Activated CD8-positive, alpha-beta T cell treated with anti-CD3 and anti-CD28 coated beads for 36 hours (primary cell): ENCODE data around the gene MYO1D. TPM values are rescaled to one million over a fixed set of nuclear protein-coding genes. Genes with fewer than 3 reads are reported as not detected.

ENCODE experiments used
- ATAC-seq: fragments of 200-7000 bp; cut with Tn5 transposase; one replicate; pipeline ENCODE4 v1.10.0; 2021; ENCODE audit warnings: mild to moderate bottlenecking, moderate library complexity
- CTCF ChIA-PET: fragments of 350-600 bp; sonication (Branson Sonifier 250); formaldehyde crosslinking; loops from one replicate; lab custom pipeline; 2021; ENCODE audit warnings: antibody characterized with exemption; lab: Charles Lee
- POLR2A ChIA-PET: fragments of 350-600 bp; sonication (Branson Sonifier 250); formaldehyde crosslinking; loops from one replicate; lab custom pipeline; 2021; ENCODE audit warnings: antibody characterized with exemption; lab: Charles Lee
- DNase-seq: peaks from one replicate; pipeline ENCODE4 v3.0.0-alpha.2; 2020
- H3K27ac Mint-ChIP-seq: one replicate; pipeline ENCODE4 v1.8.0; 2021; ENCODE audit warnings: mild to moderate bottlenecking, mixed read lengths
- H3K27me3 Mint-ChIP-seq: one replicate; pipeline ENCODE4 v1.8.0; 2021; ENCODE audit warnings: mixed read lengths
- H3K36me3 Mint-ChIP-seq: one replicate; pipeline ENCODE4 v1.8.0; 2021; ENCODE audit warnings: low read depth, mixed read lengths
- H3K4me1 Mint-ChIP-seq: one replicate; pipeline ENCODE4 v1.8.0; 2021; ENCODE audit warnings: low read depth, mixed read lengths
- H3K4me3 Mint-ChIP-seq: one replicate; pipeline ENCODE4 v1.8.0; 2021; ENCODE audit warnings: mild to moderate bottlenecking, moderate library complexity, mixed read lengths
- H3K9me3 Mint-ChIP-seq: one replicate; pipeline ENCODE4 v1.8.0; 2021; ENCODE audit warnings: mixed read lengths
- intact Hi-C: fragments of 100-400 bp; cut with micrococcal nuclease; formaldehyde crosslinking; loops from one replicate; pipeline ENCODE4 v1.10.0; 2022
- total RNA-seq, 2 experiments: library from RNA; stranded (reverse); gene quantifications; one replicate each; pipeline ENCODE4 v1.2.3, GENCODE V29; 2021
- TF ChIP-seq, protein P1 (sequence below): fragments of 200-600 bp; IDR thresholded peaks from one replicate; pipeline ENCODE4 v1.8.0; 2022; ENCODE audit warnings: antibody characterized with exemption, mild to moderate bottlenecking

Gene MYO1D
- total RNA-seq, 2 experiments from 2014 or later = 8.3 to 9.2 TPM

DNA sequence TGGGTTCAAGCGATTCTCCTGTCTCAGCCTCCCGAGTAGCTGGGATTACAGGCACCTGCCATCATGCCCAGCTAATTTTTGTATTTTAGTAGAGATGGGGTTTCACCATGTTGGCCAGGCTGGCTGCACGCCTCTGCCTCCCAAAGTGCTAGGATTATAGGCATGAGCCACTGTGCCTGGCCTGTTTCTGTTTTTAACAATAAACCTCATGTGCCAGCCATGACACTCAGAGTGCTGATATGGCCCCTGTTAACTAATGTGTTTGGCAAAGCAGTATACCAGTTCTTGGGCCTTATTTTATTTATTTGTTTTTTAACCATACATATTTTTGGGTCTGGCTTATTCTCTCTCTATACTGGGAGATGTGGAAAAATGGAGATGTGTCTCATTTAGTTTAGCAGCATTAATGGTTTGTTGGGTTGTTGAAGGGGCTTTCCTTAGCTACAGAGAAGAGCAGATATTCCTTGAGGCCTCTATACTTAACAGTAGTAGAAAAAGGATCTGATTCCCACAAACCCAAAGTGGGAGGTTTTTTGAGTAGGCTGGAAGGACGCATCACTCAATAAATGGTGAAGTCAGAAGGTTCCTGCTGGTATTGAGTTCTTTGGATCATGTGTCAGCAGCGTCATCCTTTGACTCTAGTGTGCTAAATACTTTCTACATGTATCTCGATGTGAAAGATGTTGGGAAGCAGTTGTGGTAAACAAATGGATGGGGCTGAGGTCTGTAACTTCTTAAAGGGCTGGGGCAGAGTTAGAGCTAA is 406.3 kb downstream of the MYO1D start:
- H3K36me3 Mint-ChIP-seq = peaks cover 55% of the 10 kb centered on the region
- TF ChIP-seq, protein P1, sequence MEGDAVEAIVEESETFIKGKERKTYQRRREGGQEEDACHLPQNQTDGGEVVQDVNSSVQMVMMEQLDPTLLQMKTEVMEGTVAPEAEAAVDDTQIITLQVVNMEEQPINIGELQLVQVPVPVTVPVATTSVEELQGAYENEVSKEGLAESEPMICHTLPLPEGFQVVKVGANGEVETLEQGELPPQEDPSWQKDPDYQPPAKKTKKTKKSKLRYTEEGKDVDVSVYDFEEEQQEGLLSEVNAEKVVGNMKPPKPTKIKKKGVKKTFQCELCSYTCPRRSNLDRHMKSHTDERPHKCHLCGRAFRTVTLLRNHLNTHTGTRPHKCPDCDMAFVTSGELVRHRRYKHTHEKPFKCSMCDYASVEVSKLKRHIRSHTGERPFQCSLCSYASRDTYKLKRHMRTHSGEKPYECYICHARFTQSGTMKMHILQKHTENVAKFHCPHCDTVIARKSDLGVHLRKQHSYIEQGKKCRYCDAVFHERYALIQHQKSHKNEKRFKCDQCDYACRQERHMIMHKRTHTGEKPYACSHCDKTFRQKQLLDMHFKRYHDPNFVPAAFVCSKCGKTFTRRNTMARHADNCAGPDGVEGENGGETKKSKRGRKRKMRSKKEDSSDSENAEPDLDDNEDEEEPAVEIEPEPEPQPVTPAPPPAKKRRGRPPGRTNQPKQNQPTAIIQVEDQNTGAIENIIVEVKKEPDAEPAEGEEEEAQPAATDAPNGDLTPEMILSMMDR = no peak

DNA sequence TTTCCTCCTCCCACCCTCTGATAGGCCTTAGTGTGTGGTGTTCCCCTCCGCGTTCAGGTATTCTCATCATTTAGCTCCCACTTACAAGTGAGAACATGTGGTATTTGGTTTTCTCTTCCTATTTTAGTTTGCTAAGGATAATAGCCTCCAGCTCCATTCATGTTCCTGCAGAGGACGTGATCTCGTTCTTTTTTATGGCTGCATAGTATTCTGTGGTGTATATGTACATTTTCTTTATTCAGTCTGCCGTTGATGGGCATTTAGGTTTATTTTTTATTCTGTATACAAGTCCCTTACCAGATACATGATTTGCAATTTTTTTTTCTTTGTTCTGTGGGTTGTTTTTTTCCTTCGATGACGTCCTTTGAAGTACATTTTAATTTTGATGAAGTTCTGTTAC is 409.0 kb downstream of the MYO1D start:
- ATAC-seq (no peak), DNase-seq (no peak)
- peaks cover 50% of the 10 kb centered on the region for H3K36me3 Mint-ChIP-seq
- TF ChIP-seq, protein P1 = no peak
- H3K27ac Mint-ChIP-seq = no peak overlapping the region
- no peaks in the 10 kb centered on the region for H3K9me3 Mint-ChIP-seq
- H3K4me3 Mint-ChIP-seq = no peak overlapping the region
- ChIA-PET POLR2A (no interaction called here), CTCF (interaction anchor here (1.9 kb wide), 1 partner anchor 141 kb away, joined by 5 read pairs; no protein-coding TSS in a partner anchor)
- no peaks in the 10 kb centered on the region for H3K4me1 Mint-ChIP-seq
- H3K27me3 Mint-ChIP-seq = no peaks in the 10 kb centered on the region
- intact Hi-C loops = no loop called here

More for the DNA sequence above, 406.3 kb downstream of the MYO1D start:
- Mint-ChIP-seq H3K4me3 (no peak overlapping the region), H3K9me3 (no peaks in the 10 kb centered on the region), H3K27me3 (no peaks in the 10 kb centered on the region), H3K4me1 (no peaks in the 10 kb centered on the region), H3K27ac (peak overlapping the region; percentile 2)
- intact Hi-C loops = no loop called here
- no peak for ATAC-seq
- CTCF ChIA-PET = interaction anchor here (0.7 to 2.6 kb wide), 5 partner anchors 8 to 471 kb away, joined by 3 to 35 read pairs (median 4); partner anchors contain the start of gene PSMD11
- POLR2A ChIA-PET = interaction anchor here (1.3 kb wide), 1 partner anchor 11 kb away, joined by 6 read pairs; no protein-coding TSS in a partner anchor
- no peak for DNase-seq

DNA sequence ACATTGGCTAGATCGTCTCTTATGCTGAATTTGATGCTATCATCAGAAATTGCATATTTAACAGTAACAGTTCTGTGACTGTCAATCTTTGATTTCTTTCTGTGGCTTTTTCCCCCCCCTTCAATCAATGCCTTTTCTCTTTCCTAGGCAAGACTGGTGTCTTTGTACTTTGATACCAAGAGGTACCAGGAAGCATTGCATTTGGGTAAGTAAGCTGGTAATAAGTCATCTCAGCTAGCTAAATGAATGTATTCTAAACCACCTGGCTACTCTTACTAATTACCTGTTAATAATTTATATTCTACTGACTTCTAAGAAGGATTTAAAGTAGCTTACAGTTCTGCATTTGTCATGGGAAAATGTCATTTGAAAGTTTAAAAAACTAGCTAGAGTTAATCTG is 412.6 kb downstream of the MYO1D start:
- TF ChIP-seq, protein P1 = no peak
- Mint-ChIP-seq H3K36me3 (peaks cover 55% of the 10 kb centered on the region), H3K4me1 (peaks cover 19% of the 10 kb centered on the region), H3K4me3 (no peak overlapping the region), H3K9me3 (no peaks in the 10 kb centered on the region), H3K27ac (no peak overlapping the region), H3K27me3 (no peaks in the 10 kb centered on the region)
- DNase-seq (no peak), ATAC-seq (no peak)
- CTCF ChIA-PET = interaction anchor here (1.0 to 5.6 kb wide), 7 partner anchors 9 to 290 kb away, joined by 3 to 164 read pairs (median 28); partner anchors contain the start of genes CDK5R1 and PSMD11
- POLR2A ChIA-PET = interaction anchor here (1.0 to 1.1 kb wide), 2 partner anchors 19 to 82 kb away, joined by 3 read pairs; no protein-coding TSS in a partner anchor
- intact Hi-C loops = no loop called here

DNA sequence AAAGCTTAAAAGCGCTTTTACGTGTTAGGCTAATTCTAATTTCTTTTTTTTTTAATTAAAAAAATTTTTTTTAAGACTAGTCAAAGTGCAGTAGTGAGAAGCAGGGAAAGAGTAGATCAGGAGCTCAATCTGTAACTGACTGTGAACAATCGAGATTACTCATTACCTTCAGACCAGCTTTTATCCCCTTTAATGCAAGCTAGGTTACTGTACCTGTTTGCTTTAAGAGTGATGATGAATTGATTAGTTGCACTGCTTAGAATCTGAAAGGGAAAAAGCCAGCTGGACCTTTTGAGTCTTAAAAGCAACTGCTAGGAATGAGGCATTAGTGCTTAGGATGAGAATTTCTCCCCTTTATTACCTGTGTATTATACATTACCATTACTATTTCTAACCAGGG is 413.6 kb downstream of the MYO1D start:
- ChIA-PET CTCF (interaction anchor here (0.6 to 5.6 kb wide), 32 partner anchors 8 to 473 kb away, joined by 3 to 164 read pairs (median 10); partner anchors contain the start of genes CDK5R1, MYO1D and PSMD11), POLR2A (interaction anchor here (0.9 to 1.4 kb wide), 6 partner anchors 9 to 83 kb away, joined by 3 to 4 read pairs (median 3); partner anchors contain the start of gene PSMD11)
- no peak overlapping the region for H3K27ac Mint-ChIP-seq

More for the DNA sequence above, 413.6 kb downstream of the MYO1D start:
- TF ChIP-seq, protein P1 = no peak
- intact Hi-C loops = no loop called here
- Mint-ChIP-seq H3K27me3 (no peaks in the 10 kb centered on the region), H3K4me3 (no peak overlapping the region), H3K9me3 (no peaks in the 10 kb centered on the region), H3K4me1 (peaks cover 26% of the 10 kb centered on the region), H3K36me3 (peaks cover 58% of the 10 kb centered on the region)
- no peak for DNase-seq
- no peak for ATAC-seq
